CD14-positive monocyte (primary cell): ENCODE results near the gene KRTAP5-10. TPM values are rescaled to one million over a fixed set of nuclear protein-coding genes. Genes with fewer than 3 reads are reported as not detected.
"Not testable (repeated sequence)": the region's sequence is repeated elsewhere in the genome, so short reads cannot be mapped to it uniquely, and the experiment has no call there.

Experiments used
- DNase-seq, 3 donors: peaks; one replicate each; pipeline ENCODE4 v3.0.0-alpha.2; 2011 to 2022
- H2AFZ ChIP-seq: 2 replicates; pipeline ENCODE4 v1.6.0; 2012; ENCODE audit warnings: mild to moderate bottlenecking, low read depth, low read length, inconsistent platforms; ENCODE audit not compliant: insufficient read depth, poor library complexity, severe bottlenecking
- H3K27ac ChIP-seq, 2 donors: 1 replicate in 1 of 2; 2 replicates in 1 of 2; pipeline ENCODE4 v1.5.1; 2012 to 2013; ENCODE audit warnings: low read length in 2 of 2, control low read depth in 1 of 2, inconsistent platforms in 1 of 2, low read depth in 1 of 2, mild to moderate bottlenecking in 1 of 2
- H3K27me3 ChIP-seq, 2 donors: one replicate each; pipeline versions ENCODE4 v1.6.0 to v1.6.1; 2011 to 2013; ENCODE audit warnings: low read length in 2 of 2; ENCODE audit not compliant: control insufficient read depth in 2 of 2, insufficient read depth in 2 of 2
- H3K36me3 ChIP-seq, 2 donors: replicated peaks in 1 of 2; 1 replicate in 1 of 2; 2 replicates in 1 of 2; pipeline versions ENCODE4 v1.5.1 to v1.6.1; 2012 to 2013; ENCODE audit warnings: low read length in 2 of 2, control low read depth in 1 of 2, inconsistent platforms in 1 of 2, mild to moderate bottlenecking in 1 of 2; ENCODE audit not compliant: insufficient read depth in 2 of 2, control insufficient read depth in 1 of 2
- H3K4me1 ChIP-seq, 2 donors: 1 replicate in 1 of 2; 2 replicates in 1 of 2; pipeline versions ENCODE4 v1.5.1 to v1.6.1; 2012 to 2013; ENCODE audit warnings: low read length in 2 of 2, control low read depth in 1 of 2, inconsistent platforms in 1 of 2, mild to moderate bottlenecking in 1 of 2, moderate library complexity in 1 of 2; ENCODE audit not compliant: insufficient read depth in 2 of 2, control insufficient read depth in 1 of 2
- H3K4me2 ChIP-seq: replicated peaks from 2 replicates; pipeline ENCODE3; 2012; ENCODE audit warnings: low read length, moderate library complexity, mild to moderate bottlenecking; ENCODE audit not compliant: poor library complexity, severe bottlenecking; ENCODE audit errors: extremely low read depth
- H3K4me3 ChIP-seq, 3 experiments: fragments of 200-600 bp in 1 of 3; sonication (generic) in 1 of 3; replicated peaks in 1 of 3; 1 replicate in 2 of 3; 2 replicates in 1 of 3; pipeline ENCODE4 v1.5.1; 2011 to 2013; ENCODE audit warnings: low read length in 3 of 3, mild to moderate bottlenecking in 3 of 3, control low read depth in 2 of 3, low read depth in 2 of 3, inconsistent platforms in 1 of 3, moderate library complexity in 1 of 3
- H3K79me2 ChIP-seq: 2 replicates; pipeline ENCODE4 v1.6.0; 2012; ENCODE audit warnings: mild to moderate bottlenecking, control low read depth, inconsistent platforms, low read length, moderate library complexity; ENCODE audit not compliant: insufficient read depth
- H3K9ac ChIP-seq: 2 replicates; pipeline ENCODE4 v1.6.0; 2017; ENCODE audit warnings: low read length, mild to moderate bottlenecking; ENCODE audit not compliant: insufficient read depth, poor library complexity, severe bottlenecking
- H3K9me3 ChIP-seq, 2 donors: replicated peaks in 1 of 2; 1 replicate in 1 of 2; 2 replicates in 1 of 2; pipeline versions ENCODE4 v1.5.1 to v1.6.1; 2012 to 2013; ENCODE audit warnings: low read length in 2 of 2, control low read depth in 1 of 2; ENCODE audit not compliant: control insufficient read depth in 1 of 2, insufficient read depth in 1 of 2
- H4K20me1 ChIP-seq: 2 replicates; pipeline ENCODE4 v1.6.0; 2012; ENCODE audit warnings: mild to moderate bottlenecking, low read length, control low read depth, moderate library complexity; ENCODE audit not compliant: insufficient read depth
- H3K27ac Mint-ChIP-seq, 7 donors: one replicate each; pipeline ENCODE4 v1.8.0; 2020; ENCODE audit warnings: mild to moderate bottlenecking in 7 of 7, mixed read lengths in 7 of 7, moderate library complexity in 6 of 7, inconsistent platforms in 2 of 7
- H3K27me3 Mint-ChIP-seq, 3 donors: one replicate each; pipeline ENCODE4 v1.8.0; 2021 to 2022; ENCODE audit warnings: low read depth in 3 of 3, mild to moderate bottlenecking in 3 of 3, mixed read lengths in 3 of 3, moderate library complexity in 3 of 3, inconsistent platforms in 1 of 3
- H3K36me3 Mint-ChIP-seq, 2 donors: one replicate each; pipeline ENCODE4 v1.8.0; 2020; ENCODE audit warnings: mixed read lengths in 2 of 2, inconsistent platforms in 1 of 2, mild to moderate bottlenecking in 1 of 2
- H3K4me1 Mint-ChIP-seq: one replicate; pipeline ENCODE4 v1.8.0; 2020; ENCODE audit warnings: mild to moderate bottlenecking, mixed read lengths
- H3K4me3 Mint-ChIP-seq, 2 donors: one replicate each; pipeline ENCODE4 v1.8.0; 2020; ENCODE audit warnings: mild to moderate bottlenecking in 2 of 2, mixed read lengths in 2 of 2, moderate library complexity in 1 of 2
- H3K9me3 Mint-ChIP-seq, 7 donors: one replicate each; pipeline ENCODE4 v1.8.0; 2020 to 2022; ENCODE audit warnings: mixed read lengths in 7 of 7, mild to moderate bottlenecking in 6 of 7, moderate library complexity in 6 of 7, inconsistent platforms in 2 of 7
- CTCF ChIP-seq: fragments of 200-600 bp; IDR thresholded peaks from one replicate; pipeline ENCODE4 v1.8.0; 2022; ENCODE audit warnings: antibody characterized with exemption, mild to moderate bottlenecking
- WGBS: methylation state at CpG from one replicate; pipeline ENCODE4 v1.1.5; 2013; ENCODE audit warnings: missing lambda C conversion rate; ENCODE audit not compliant: insufficient coverage; 5-methylcytosine and 5-hydroxymethylcytosine counted together
- intact Hi-C, 2 donors: fragments of 100-400 bp; cut with micrococcal nuclease; formaldehyde crosslinking; loops; one replicate each; pipeline versions ENCODE4 v1.15.0 to v1.15.1; 2023
- polyA plus RNA-seq, 3 donors: library from polyadenylated mRNA; depleted of rRNA in 1 of 3; unstranded in 2 of 3; stranded (reverse) in 1 of 3; fragments of 300-500 nt in 2 of 3; fragments of >200 nt in 1 of 3; fragmentation: Illumina TruSeq in 2 of 3; gene quantifications; 1 replicate in 2 of 3; 2 replicates in 1 of 3; pipeline ENCODE4 v1.2.3, GENCODE V29; 2012 to 2021

Gene KRTAP5-10
- polyA plus RNA-seq, 3 donors, result not detected

GRCh38 chr11:71577469-71578004 lies 12.2 kb downstream of the KRTAP5-10 start:
- H3K36me3 Mint-ChIP-seq, result no peaks in the 10 kb centered on the region
- intact Hi-C loops, result no loop called here
- DNase-seq, result no peak
- H3K27ac Mint-ChIP-seq, result no peak overlapping the region
- Histone ChIP-seq H3K4me2 (no peak overlapping the region), H3K4me3 (no peak overlapping the region), H4K20me1 (no peaks in the 10 kb centered on the region), H3K9me3 (no peaks in the 10 kb centered on the region), H3K4me1 (no peaks in the 10 kb centered on the region), H3K27me3 (no peaks in the 10 kb centered on the region), H3K36me3 (no peaks in the 10 kb centered on the region), H2AFZ (no peak overlapping the region), H3K27ac (no peak overlapping the region), H3K9ac (no peak overlapping the region), H3K79me2 (no peaks in the 10 kb centered on the region)
- H3K27me3 Mint-ChIP-seq, result peaks cover 1 to 7% (median 6%) of the 10 kb centered on the region in 3 donors
- H3K4me3 Mint-ChIP-seq, result no peak overlapping the region
- WGBS, result 96% methylated on average over 7 of the region's 7 CpGs
- TF ChIP-seq CTCF, result no peak
- H3K9me3 Mint-ChIP-seq, result no peaks in the 10 kb centered on the region
- H3K4me1 Mint-ChIP-seq, result peaks cover 7% of the 10 kb centered on the region

GRCh38 chr11:71579513-71579912 lies 14.2 kb downstream of the KRTAP5-10 start:
- H3K27ac ChIP-seq, DNase-seq, H3K4me1 ChIP-seq, H3K4me3 Mint-ChIP-seq, H3K9me3 ChIP-seq, H3K27ac Mint-ChIP-seq, intact Hi-C loops, H3K36me3 ChIP-seq, H3K4me2 ChIP-seq, H4K20me1 ChIP-seq, H3K4me3 ChIP-seq, H3K4me1 Mint-ChIP-seq, H3K79me2 ChIP-seq, H3K9ac ChIP-seq, H3K9me3 Mint-ChIP-seq, H2AFZ ChIP-seq, H3K36me3 Mint-ChIP-seq, H3K27me3 ChIP-seq: not testable (repeated sequence)
- WGBS, result 78% methylated on average over 4 of the region's 7 CpGs
- H3K27me3 Mint-ChIP-seq, result peaks cover 5 to 15% (median 5%) of the 10 kb centered on the region in 3 donors
